ENCODE measurements around the gene NALF2. TPM values are rescaled to one million over a fixed set of nuclear protein-coding genes. Genes with fewer than 3 reads are reported as not detected.

Gene NALF2
- total RNA-seq: under 1 TPM in 2 of 3 donors, not detected in 1; 0.33 to 0.59 TPM

DNA sequence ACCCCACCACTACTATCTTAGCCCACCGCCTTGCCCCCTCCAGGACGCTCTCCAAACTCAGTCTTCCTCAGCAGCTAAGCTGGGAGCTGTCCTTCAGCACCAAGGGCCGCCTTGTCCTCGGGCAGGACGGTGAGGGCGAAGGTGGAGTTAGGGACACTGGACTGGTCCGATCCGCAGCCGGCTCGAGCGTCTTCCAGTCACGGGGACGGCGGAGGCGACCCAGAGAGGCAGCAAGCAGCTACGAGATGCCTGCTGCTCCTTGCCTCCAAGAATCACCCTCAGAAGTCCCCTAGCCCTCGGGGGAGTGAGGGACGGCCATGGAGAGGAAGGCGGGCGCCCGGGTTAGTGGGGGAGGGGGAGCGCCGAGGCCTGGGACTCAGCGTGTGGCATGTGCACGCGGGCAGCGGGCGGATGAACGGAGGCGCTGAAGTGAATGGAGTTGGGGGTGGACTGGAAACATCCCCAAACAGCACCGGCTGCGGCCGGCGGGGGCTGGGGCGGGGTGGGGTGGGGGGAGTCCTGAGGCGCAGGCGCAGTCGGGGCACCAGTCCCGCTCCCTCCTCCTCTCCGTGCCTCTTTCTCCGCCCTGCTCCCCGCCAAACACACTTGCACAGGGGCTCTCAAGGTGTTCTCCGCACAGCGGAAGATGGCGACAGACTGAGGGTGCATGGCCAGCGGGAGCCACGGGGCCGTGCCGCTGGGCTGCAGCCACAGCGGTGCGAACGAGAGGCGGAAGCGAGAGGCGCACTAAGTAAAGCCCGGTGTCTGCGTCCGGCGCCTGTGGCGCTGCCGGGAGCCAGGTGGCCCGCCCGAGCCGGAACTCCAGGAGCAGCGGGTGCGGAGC, at the start of gene NALF2:
TSS of gene NALF2 (plus strand) at position 545 of the 844 bp plus-strand sequence. CDS start 957 bp downstream, outside the sequence.
- Histone ChIP-seq H3K36me3 (no peaks in the 10 kb centered on the region), H3K27me3 (peaks cover 4 to 72% of the 10 kb centered on the region in 2 donors), H3K4me3 (peak within 1 kb of the TSS; percentile 44 to 70 (median 56)), H3K4me1 (peaks cover 0 to 3% of the 10 kb centered on the region in 2 donors), H3K9me3 (peaks cover 0 to 9% of the 10 kb centered on the region in 2 donors), H3K27ac (no peak within 1 kb of the TSS)
- peak in 1 of 2 donors; percentile 54 for DNase-seq (ENCODE audit: low spot score in 2 of 2)
- intact Hi-C loops (cut with DNase I; ENCODE audit: low total_unique reads): no loop called here
- no peak for TF ChIP-seq POLR2A (IDR thresholded peaks at IDR 0.05)
- TF ChIP-seq, protein P1, sequence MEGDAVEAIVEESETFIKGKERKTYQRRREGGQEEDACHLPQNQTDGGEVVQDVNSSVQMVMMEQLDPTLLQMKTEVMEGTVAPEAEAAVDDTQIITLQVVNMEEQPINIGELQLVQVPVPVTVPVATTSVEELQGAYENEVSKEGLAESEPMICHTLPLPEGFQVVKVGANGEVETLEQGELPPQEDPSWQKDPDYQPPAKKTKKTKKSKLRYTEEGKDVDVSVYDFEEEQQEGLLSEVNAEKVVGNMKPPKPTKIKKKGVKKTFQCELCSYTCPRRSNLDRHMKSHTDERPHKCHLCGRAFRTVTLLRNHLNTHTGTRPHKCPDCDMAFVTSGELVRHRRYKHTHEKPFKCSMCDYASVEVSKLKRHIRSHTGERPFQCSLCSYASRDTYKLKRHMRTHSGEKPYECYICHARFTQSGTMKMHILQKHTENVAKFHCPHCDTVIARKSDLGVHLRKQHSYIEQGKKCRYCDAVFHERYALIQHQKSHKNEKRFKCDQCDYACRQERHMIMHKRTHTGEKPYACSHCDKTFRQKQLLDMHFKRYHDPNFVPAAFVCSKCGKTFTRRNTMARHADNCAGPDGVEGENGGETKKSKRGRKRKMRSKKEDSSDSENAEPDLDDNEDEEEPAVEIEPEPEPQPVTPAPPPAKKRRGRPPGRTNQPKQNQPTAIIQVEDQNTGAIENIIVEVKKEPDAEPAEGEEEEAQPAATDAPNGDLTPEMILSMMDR (IDR thresholded peaks at IDR 0.05): no peak
- no peak for TF ChIP-seq POLR2AphosphoS5 (IDR thresholded peaks at IDR 0.05)

- TF ChIP-seq, protein P1 (IDR thresholded peaks at IDR 0.05): no peak
- TF ChIP-seq POLR2AphosphoS5 (IDR thresholded peaks at IDR 0.05) (no peak), POLR2A (IDR thresholded peaks at IDR 0.05) (no peak)
- H3K27me3 ChIP-seq: no peaks in the 10 kb centered on the region
- no peaks in the 10 kb centered on the region for H3K9me3 ChIP-seq
- no peak for DNase-seq (ENCODE audit: low spot score in 2 of 2)
- H3K36me3 ChIP-seq: no peaks in the 10 kb centered on the region
- intact Hi-C loops (cut with DNase I; ENCODE audit: low total_unique reads): no loop called here
- H3K4me3 ChIP-seq: no peak overlapping the region
- no peaks in the 10 kb centered on the region for H3K4me1 ChIP-seq
- no peak overlapping the region for H3K27ac ChIP-seq
These were observed 46.4 kb upstream of the NALF2 start for GRCh38 chrX:69457756-69458155.

- Histone ChIP-seq H3K27ac (no peak overlapping the region), H3K4me3 (no peak overlapping the region), H3K36me3 (no peaks in the 10 kb centered on the region), H3K27me3 (peaks cover 0 to 62% of the 10 kb centered on the region in 2 donors), H3K9me3 (peaks cover 0 to 4% of the 10 kb centered on the region in 2 donors), H3K4me1 (no peaks in the 10 kb centered on the region)
- TF ChIP-seq, protein P1 (IDR thresholded peaks at IDR 0.05): no peak
- no peak for TF ChIP-seq POLR2A (IDR thresholded peaks at IDR 0.05)
- TF ChIP-seq POLR2AphosphoS5 (IDR thresholded peaks at IDR 0.05): no peak
- intact Hi-C loops (cut with DNase I; ENCODE audit: low total_unique reads): no loop called here
- no peak for DNase-seq (ENCODE audit: low spot score in 2 of 2)
These were observed 37.6 kb upstream of the NALF2 start for GRCh38 chrX:69466546-69466945.

DNA sequence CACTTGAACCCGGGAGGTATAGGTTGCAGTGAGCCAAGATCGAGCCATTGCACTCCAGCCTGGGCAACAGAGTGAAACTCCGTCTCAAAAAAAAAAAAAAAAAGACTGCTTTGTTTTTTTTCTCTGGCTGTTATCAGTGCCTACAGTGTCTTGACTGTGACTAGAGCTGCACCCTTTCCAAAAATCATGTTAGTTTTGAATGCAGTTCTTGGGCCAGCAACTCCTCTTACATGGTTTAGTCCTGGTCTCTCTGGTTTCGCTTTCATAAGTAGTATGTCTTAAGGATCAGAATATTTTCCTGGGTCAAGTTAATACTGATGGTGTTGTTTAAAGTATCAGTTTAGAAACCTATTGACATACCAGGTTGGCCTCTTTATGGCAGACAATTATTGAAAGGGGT, 34.2 kb upstream of the NALF2 start:
- TF ChIP-seq POLR2AphosphoS5 (IDR thresholded peaks at IDR 0.05): no peak
- intact Hi-C loops (cut with DNase I; ENCODE audit: low total_unique reads): loop anchor here (5.0 kb wide), 1 partner anchor 42 kb away; no protein-coding TSS in a partner anchor
- H3K27ac ChIP-seq: no peak overlapping the region

GRCh38 chrX:69489625-69490024, 14.5 kb upstream of the NALF2 start:
- peaks cover 0 to 55% of the 10 kb centered on the region in 2 donors for H3K27me3 ChIP-seq
- TF ChIP-seq POLR2AphosphoS5 (IDR thresholded peaks at IDR 0.05): no peak
- no peak for TF ChIP-seq POLR2A (IDR thresholded peaks at IDR 0.05)
- TF ChIP-seq, protein P1 (IDR thresholded peaks at IDR 0.05): no peak

More for the DNA sequence above, 34.2 kb upstream of the NALF2 start:
- no peak overlapping the region for H3K4me3 ChIP-seq
- H3K36me3 ChIP-seq: no peaks in the 10 kb centered on the region
- no peaks in the 10 kb centered on the region for H3K4me1 ChIP-seq
- H3K27me3 ChIP-seq: peaks cover 0 to 79% of the 10 kb centered on the region in 2 donors
- no peak for DNase-seq (ENCODE audit: low spot score in 2 of 2)
- no peaks in the 10 kb centered on the region for H3K9me3 ChIP-seq

More at GRCh38 chrX:69489625-69490024, 14.5 kb upstream of the NALF2 start:
- no peak for DNase-seq (ENCODE audit: low spot score in 2 of 2)
- Histone ChIP-seq H3K36me3 (no peaks in the 10 kb centered on the region), H3K4me3 (no peak overlapping the region), H3K27ac (no peak overlapping the region), H3K4me1 (no peaks in the 10 kb centered on the region), H3K9me3 (peaks cover 0 to 8% of the 10 kb centered on the region in 2 donors)
- intact Hi-C loops (cut with DNase I; ENCODE audit: low total_unique reads): no loop called here
